Activated naive CD4-positive, alpha-beta T cell treated with anti-CD3 and anti-CD28 coated beads, Interleukin-2, amount 10 ng/mL, durations not matched to agents 7 days and 5 days (primary cell): ENCODE measurements around the gene FAHD2B.
A peak's percentile ranks its signal among the peaks of the same experiment; 100 is the strongest.
"Not testable (repeated sequence)": the region's sequence is repeated elsewhere in the genome, so short reads cannot be mapped to it uniquely, and the experiment has no call there.

Experiments
- CTCF ChIA-PET: fragments of 350-600 bp; sonication (Branson Sonifier 250); formaldehyde crosslinking; loops from one replicate; lab custom pipeline; 2021; ENCODE audit warnings: antibody characterized with exemption; lab: Charles Lee
- DNase-seq: peaks from one replicate; pipeline ENCODE4 v3.0.0-alpha.2; 2020
- H3K27ac Mint-ChIP-seq: one replicate; pipeline ENCODE4 v1.8.0; 2021; ENCODE audit warnings: mild to moderate bottlenecking, moderate library complexity, mixed read lengths
- H3K27me3 Mint-ChIP-seq: one replicate; pipeline ENCODE4 v1.8.0; 2021; ENCODE audit warnings: mild to moderate bottlenecking, mixed read lengths
- H3K36me3 Mint-ChIP-seq: one replicate; pipeline ENCODE4 v1.8.0; 2021; ENCODE audit warnings: mixed read lengths
- H3K4me1 Mint-ChIP-seq: one replicate; pipeline ENCODE4 v1.8.0; 2021; ENCODE audit warnings: mixed read lengths
- H3K4me3 Mint-ChIP-seq: one replicate; pipeline ENCODE4 v1.8.0; 2021; ENCODE audit warnings: mild to moderate bottlenecking, moderate library complexity, mixed read lengths
- H3K9me3 Mint-ChIP-seq: one replicate; pipeline ENCODE4 v1.8.0; 2021; ENCODE audit warnings: mixed read lengths

Gene FAHD2B

GRCh38 chr2:97088706-97089105 lies 6.0 kb downstream of the FAHD2B start:
- peaks cover 14% of the 10 kb centered on the region for H3K36me3 Mint-ChIP-seq
- H3K27ac Mint-ChIP-seq, H3K27me3 Mint-ChIP-seq, H3K4me1 Mint-ChIP-seq, CTCF ChIA-PET, H3K4me3 Mint-ChIP-seq, DNase-seq, H3K9me3 Mint-ChIP-seq: not testable (repeated sequence)

GRCh38 chr2:97085093-97085492 lies 9.6 kb downstream of the FAHD2B start:
- H3K4me3 Mint-ChIP-seq, DNase-seq, H3K4me1 Mint-ChIP-seq, H3K27me3 Mint-ChIP-seq, CTCF ChIA-PET, H3K27ac Mint-ChIP-seq, H3K9me3 Mint-ChIP-seq: not testable (repeated sequence)
- peaks cover 11% of the 10 kb centered on the region for H3K36me3 Mint-ChIP-seq

GRCh38 chr2:97083516-97083915 lies 11.2 kb downstream of the FAHD2B start:
- H3K4me1 Mint-ChIP-seq, DNase-seq, CTCF ChIA-PET, H3K27ac Mint-ChIP-seq, H3K36me3 Mint-ChIP-seq, H3K9me3 Mint-ChIP-seq, H3K27me3 Mint-ChIP-seq, H3K4me3 Mint-ChIP-seq: not testable (repeated sequence)

GRCh38 chr2:97082206-97082605 lies 12.5 kb downstream of the FAHD2B start:
- CTCF ChIA-PET: not testable (repeated sequence)

GRCh38 chr2:97080855-97081254 lies 13.8 kb downstream of the FAHD2B start:
- H3K27ac Mint-ChIP-seq, H3K9me3 Mint-ChIP-seq, H3K4me3 Mint-ChIP-seq, CTCF ChIA-PET, H3K27me3 Mint-ChIP-seq, H3K4me1 Mint-ChIP-seq, H3K36me3 Mint-ChIP-seq, DNase-seq: not testable (repeated sequence)

More at GRCh38 chr2:97082206-97082605, 12.5 kb downstream of the FAHD2B start:
- H3K27ac Mint-ChIP-seq, H3K27me3 Mint-ChIP-seq, H3K36me3 Mint-ChIP-seq, H3K4me3 Mint-ChIP-seq, H3K4me1 Mint-ChIP-seq, H3K9me3 Mint-ChIP-seq: not testable (repeated sequence)
- DNase-seq: peak; percentile 33

GRCh38 chr2:97077213-97077612 lies 17.5 kb downstream of the FAHD2B start:
- H3K4me3 Mint-ChIP-seq, CTCF ChIA-PET, H3K27ac Mint-ChIP-seq, DNase-seq, H3K9me3 Mint-ChIP-seq, H3K4me1 Mint-ChIP-seq, H3K36me3 Mint-ChIP-seq: not testable (repeated sequence)
- H3K27me3 Mint-ChIP-seq: peaks cover 12% of the 10 kb centered on the region

GRCh38 chr2:97070915-97071314 lies 23.8 kb downstream of the FAHD2B start:
- H3K27me3 Mint-ChIP-seq: peaks cover 32% of the 10 kb centered on the region

GRCh38 chr2:97068722-97069121 lies 26.0 kb downstream of the FAHD2B start:
- H3K36me3 Mint-ChIP-seq, CTCF ChIA-PET, H3K4me3 Mint-ChIP-seq, DNase-seq, H3K27ac Mint-ChIP-seq, H3K4me1 Mint-ChIP-seq, H3K9me3 Mint-ChIP-seq: not testable (repeated sequence)
- H3K27me3 Mint-ChIP-seq: peaks cover 34% of the 10 kb centered on the region

More at GRCh38 chr2:97070915-97071314, 23.8 kb downstream of the FAHD2B start:
- H3K4me1 Mint-ChIP-seq, DNase-seq, CTCF ChIA-PET, H3K27ac Mint-ChIP-seq, H3K9me3 Mint-ChIP-seq, H3K36me3 Mint-ChIP-seq, H3K4me3 Mint-ChIP-seq: not testable (repeated sequence)

- CTCF ChIA-PET: no interaction called here
Measured at GRCh38 chr2:97068074-97068473, 26.6 kb downstream of the FAHD2B start.

GRCh38 chr2:97067279-97068004 lies 27.2 kb downstream of the FAHD2B start:
- H3K4me3 Mint-ChIP-seq: no peak overlapping the region
- CTCF ChIA-PET: no interaction called here
- H3K27ac Mint-ChIP-seq: no peak overlapping the region
- no peaks in the 10 kb centered on the region for H3K4me1 Mint-ChIP-seq
- H3K9me3 Mint-ChIP-seq: no peaks in the 10 kb centered on the region
- peaks cover 39% of the 10 kb centered on the region for H3K27me3 Mint-ChIP-seq
- no peaks in the 10 kb centered on the region for H3K36me3 Mint-ChIP-seq
- no peak for DNase-seq

More at GRCh38 chr2:97068074-97068473, 26.6 kb downstream of the FAHD2B start:
- H3K4me3 Mint-ChIP-seq: no peak overlapping the region
- H3K27ac Mint-ChIP-seq: no peak overlapping the region
- H3K36me3 Mint-ChIP-seq: no peaks in the 10 kb centered on the region
- H3K27me3 Mint-ChIP-seq: peaks cover 35% of the 10 kb centered on the region
- no peaks in the 10 kb centered on the region for H3K9me3 Mint-ChIP-seq
- H3K4me1 Mint-ChIP-seq: no peaks in the 10 kb centered on the region
- DNase-seq: no peak

- H3K9me3 Mint-ChIP-seq, H3K4me3 Mint-ChIP-seq, H3K4me1 Mint-ChIP-seq, CTCF ChIA-PET, H3K36me3 Mint-ChIP-seq, DNase-seq, H3K27ac Mint-ChIP-seq: not testable (repeated sequence)
- H3K27me3 Mint-ChIP-seq: peaks cover 43% of the 10 kb centered on the region
Measured at GRCh38 chr2:97066030-97066429, 28.7 kb downstream of the FAHD2B start.

GRCh38 chr2:97062020-97062419 lies 32.7 kb downstream of the FAHD2B start:
- H3K36me3 Mint-ChIP-seq, DNase-seq, H3K4me3 Mint-ChIP-seq, H3K4me1 Mint-ChIP-seq, H3K9me3 Mint-ChIP-seq, CTCF ChIA-PET, H3K27ac Mint-ChIP-seq: not testable (repeated sequence)
- H3K27me3 Mint-ChIP-seq: peaks cover 34% of the 10 kb centered on the region

GRCh38 chr2:97059782-97060181 lies 34.9 kb downstream of the FAHD2B start:
- CTCF ChIA-PET, H3K36me3 Mint-ChIP-seq, H3K4me1 Mint-ChIP-seq, H3K9me3 Mint-ChIP-seq, DNase-seq, H3K4me3 Mint-ChIP-seq, H3K27ac Mint-ChIP-seq: not testable (repeated sequence)
- H3K27me3 Mint-ChIP-seq: peaks cover 29% of the 10 kb centered on the region

- CTCF ChIA-PET, H3K4me3 Mint-ChIP-seq, H3K9me3 Mint-ChIP-seq, H3K27ac Mint-ChIP-seq, H3K36me3 Mint-ChIP-seq, H3K4me1 Mint-ChIP-seq, DNase-seq: not testable (repeated sequence)
- H3K27me3 Mint-ChIP-seq: peaks cover 20% of the 10 kb centered on the region
Measured at GRCh38 chr2:97056150-97056549, 38.5 kb downstream of the FAHD2B start.

- H3K36me3 Mint-ChIP-seq, H3K27ac Mint-ChIP-seq, H3K4me3 Mint-ChIP-seq, CTCF ChIA-PET, H3K9me3 Mint-ChIP-seq, DNase-seq, H3K4me1 Mint-ChIP-seq: not testable (repeated sequence)
- H3K27me3 Mint-ChIP-seq: peaks cover 18% of the 10 kb centered on the region
Measured at GRCh38 chr2:97050032-97050431, 44.6 kb downstream of the FAHD2B start.
